Naive B cell (primary cell): ENCODE measurements around the gene ISOC2. TPM values are rescaled to one million over a fixed set of nuclear protein-coding genes. Genes with fewer than 3 reads are reported as not detected.
"Not testable (repeated sequence)": the region's sequence is repeated elsewhere in the genome, so short reads cannot be mapped to it uniquely, and the experiment has no call there.

ENCODE experiments used
- ATAC-seq, 2 donors: fragments of 150-1000 bp; cut with Tn5 transposase; 2 replicates each; pipeline ENCODE4 v1.10.0; 2021; ENCODE audit warnings: low read depth in 2 of 2, mild to moderate bottlenecking in 2 of 2, moderate library complexity in 2 of 2
- DNase-seq: peaks from one replicate; pipeline ENCODE4 v3.0.0; 2022
- H3K27ac Mint-ChIP-seq, 6 donors: one replicate each; pipeline ENCODE4 v1.8.0; 2020 to 2022; ENCODE audit warnings: mild to moderate bottlenecking in 6 of 6, mixed read lengths in 6 of 6, moderate library complexity in 5 of 6, inconsistent platforms in 2 of 6
- H3K27me3 Mint-ChIP-seq, 3 donors: one replicate each; pipeline ENCODE4 v1.8.0; 2021 to 2022; ENCODE audit warnings: mixed read lengths in 3 of 3, mild to moderate bottlenecking in 1 of 3
- H3K36me3 Mint-ChIP-seq, 2 donors: one replicate each; pipeline ENCODE4 v1.8.0; 2020 to 2022; ENCODE audit warnings: mixed read lengths in 2 of 2, inconsistent platforms in 1 of 2, mild to moderate bottlenecking in 1 of 2
- H3K4me1 Mint-ChIP-seq, 3 donors: one replicate each; pipeline ENCODE4 v1.8.0; 2020 to 2022; ENCODE audit warnings: mixed read lengths in 3 of 3, inconsistent platforms in 1 of 3, mild to moderate bottlenecking in 1 of 3, moderate library complexity in 1 of 3
- H3K4me3 Mint-ChIP-seq, 8 donors: one replicate each; pipeline ENCODE4 v1.8.0; 2020 to 2022; ENCODE audit warnings: mild to moderate bottlenecking in 8 of 8, mixed read lengths in 8 of 8, moderate library complexity in 8 of 8, inconsistent platforms in 2 of 8
- H3K9me3 Mint-ChIP-seq, 7 donors: one replicate each; pipeline ENCODE4 v1.8.0; 2020 to 2022; ENCODE audit warnings: mixed read lengths in 7 of 7, mild to moderate bottlenecking in 5 of 7, inconsistent platforms in 2 of 7, moderate library complexity in 1 of 7
- polyA plus RNA-seq, 6 donors: library from polyadenylated mRNA; unstranded; fragments of 300-500 nt; fragmentation: Illumina TruSeq; gene quantifications; one replicate each; pipeline ENCODE4 v1.2.3, GENCODE V29; 2021; ENCODE audit warnings: low read depth in 6 of 6

The ISOC2 gene
- polyA plus RNA-seq, 6 donors from 2014 or later = 21.8 to 57.9 (median 28.0) TPM

DNA sequence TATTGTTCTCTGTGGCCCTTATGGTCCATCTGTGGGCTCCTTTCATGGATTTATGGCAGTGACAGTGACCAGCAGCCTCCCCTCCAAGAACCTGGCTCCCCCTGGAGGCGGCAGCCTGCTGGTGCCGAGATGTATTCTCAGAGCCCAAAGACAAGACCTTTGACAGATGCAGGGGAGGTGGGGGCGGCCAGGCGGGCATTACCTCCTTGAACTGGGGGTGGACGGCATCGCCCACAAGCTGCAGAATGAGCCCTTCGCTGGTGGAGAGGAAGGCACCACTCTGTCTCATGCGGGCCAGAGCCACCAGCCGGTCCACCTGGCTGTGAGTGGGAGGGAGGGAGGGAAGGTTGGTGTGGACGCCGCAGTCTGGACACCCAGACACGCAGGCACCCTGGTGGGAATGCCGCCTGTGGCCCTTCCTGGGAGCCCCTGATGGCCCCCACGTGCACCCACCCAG is 6.6 kb downstream of the ISOC2 start:
- Mint-ChIP-seq H3K4me3 (peak overlapping the region in 2 of 8 donors; percentile 25 to 62), H3K27ac (no peak overlapping the region), H3K9me3 (peaks cover 0 to 3% (median 0%) of the 10 kb centered on the region in 7 donors), H3K36me3 (peaks cover 5 to 33% of the 10 kb centered on the region in 2 donors), H3K4me1 (peaks cover 7 to 32% (median 19%) of the 10 kb centered on the region in 3 donors), H3K27me3 (peaks cover 19 to 36% (median 21%) of the 10 kb centered on the region in 3 donors)
- DNase-seq = no peak
- ATAC-seq = no peak

GRCh38 chr19:55453511-55454260 is 7.8 kb downstream of the ISOC2 start:
- DNase-seq (no peak), ATAC-seq (no peak)
- peaks cover 5 to 33% of the 10 kb centered on the region in 2 donors for H3K36me3 Mint-ChIP-seq
- peak overlapping the region in 4 of 6 donors; percentile 10 to 53 (median 32) for H3K27ac Mint-ChIP-seq
- peaks cover 0 to 3% (median 0%) of the 10 kb centered on the region in 7 donors for H3K9me3 Mint-ChIP-seq
- peaks cover 19 to 36% (median 21%) of the 10 kb centered on the region in 3 donors for H3K27me3 Mint-ChIP-seq
- H3K4me1 Mint-ChIP-seq = peaks cover 7 to 32% (median 15%) of the 10 kb centered on the region in 3 donors
- H3K4me3 Mint-ChIP-seq = peak overlapping the region; percentile 12 to 85 (median 54)

- Mint-ChIP-seq H3K9me3 (peaks cover 0 to 3% (median 0%) of the 10 kb centered on the region in 7 donors), H3K4me3 (peak overlapping the region in 6 of 8 donors; percentile 18 to 84 (median 52)), H3K27me3 (peaks cover 19 to 36% (median 21%) of the 10 kb centered on the region in 3 donors), H3K4me1 (peaks cover 7 to 32% (median 15%) of the 10 kb centered on the region in 3 donors), H3K36me3 (peaks cover 5 to 33% of the 10 kb centered on the region in 2 donors), H3K27ac (peak overlapping the region in 1 of 6 donors; percentile 53)
- ATAC-seq = peak; percentile 10 to 17
- no peak for DNase-seq
Observed at GRCh38 chr19:55452749-55453346, 8.6 kb downstream of the ISOC2 start.

GRCh38 chr19:55451965-55452748 is 9.3 kb downstream of the ISOC2 start:
- Mint-ChIP-seq H3K27me3 (peaks cover 19 to 36% (median 21%) of the 10 kb centered on the region in 3 donors), H3K36me3 (peaks cover 5 to 33% of the 10 kb centered on the region in 2 donors), H3K4me3 (peak overlapping the region; percentile 15 to 84 (median 81)), H3K9me3 (peaks cover 0 to 3% (median 0%) of the 10 kb centered on the region in 7 donors), H3K4me1 (peaks cover 7 to 32% (median 15%) of the 10 kb centered on the region in 3 donors), H3K27ac (peak overlapping the region in 2 of 6 donors; percentile 80 to 95)
- ATAC-seq = peak; percentile 39 to 44
- DNase-seq = no peak

DNA sequence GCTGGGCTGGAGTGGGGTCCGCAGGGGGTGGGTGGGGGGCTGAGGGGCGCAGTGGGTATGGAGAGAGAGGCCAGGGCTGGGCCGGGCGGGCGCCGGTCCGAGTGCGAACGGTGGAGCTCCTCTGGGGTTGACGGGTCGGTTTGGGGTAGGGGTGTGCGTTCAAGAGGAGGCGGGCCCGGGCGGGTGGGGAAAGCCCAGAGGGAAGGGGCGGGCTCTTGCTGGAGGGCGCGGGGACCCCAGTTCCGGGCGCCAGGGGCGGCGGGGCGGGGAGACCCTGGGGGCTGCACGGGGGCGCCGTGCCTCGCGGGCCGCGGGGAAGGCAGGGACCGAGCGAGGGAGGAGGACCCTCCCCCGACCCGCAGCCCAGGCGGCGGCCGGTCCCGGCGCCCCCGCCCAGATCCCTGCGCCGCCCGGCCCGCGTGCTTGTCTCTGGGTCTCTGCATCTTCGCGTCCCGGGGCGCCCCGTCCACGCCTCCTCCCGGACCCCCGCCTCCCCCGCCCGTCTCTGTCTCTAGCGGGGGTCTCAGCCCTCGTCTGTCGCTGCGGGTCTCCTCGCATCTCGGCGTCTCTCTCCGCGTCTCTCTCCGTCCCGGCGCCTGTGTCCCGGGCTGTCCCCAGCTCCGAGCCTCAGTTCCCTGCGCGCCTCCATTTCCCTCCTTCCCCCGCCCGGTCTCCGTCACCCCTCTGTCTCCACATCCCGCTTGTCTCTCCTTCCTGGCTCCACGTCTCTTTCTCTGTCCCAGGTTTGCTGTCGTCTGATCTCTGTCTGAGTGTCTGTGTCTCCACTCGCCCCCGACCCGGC is 10.1 kb downstream of the ISOC2 start:
- Mint-ChIP-seq H3K4me3 (peak overlapping the region; percentile 41 to 86 (median 84)), H3K27ac (peak overlapping the region in 2 of 6 donors; percentile 80 to 86), H3K4me1 (peaks cover 7 to 32% (median 15%) of the 10 kb centered on the region in 3 donors), H3K9me3 (peaks cover 0 to 3% (median 0%) of the 10 kb centered on the region in 7 donors), H3K36me3 (peaks cover 5 to 33% of the 10 kb centered on the region in 2 donors), H3K27me3 (peaks cover 19 to 36% (median 21%) of the 10 kb centered on the region in 3 donors)
- ATAC-seq (peak; percentile 59 to 61), DNase-seq (no peak)

DNA sequence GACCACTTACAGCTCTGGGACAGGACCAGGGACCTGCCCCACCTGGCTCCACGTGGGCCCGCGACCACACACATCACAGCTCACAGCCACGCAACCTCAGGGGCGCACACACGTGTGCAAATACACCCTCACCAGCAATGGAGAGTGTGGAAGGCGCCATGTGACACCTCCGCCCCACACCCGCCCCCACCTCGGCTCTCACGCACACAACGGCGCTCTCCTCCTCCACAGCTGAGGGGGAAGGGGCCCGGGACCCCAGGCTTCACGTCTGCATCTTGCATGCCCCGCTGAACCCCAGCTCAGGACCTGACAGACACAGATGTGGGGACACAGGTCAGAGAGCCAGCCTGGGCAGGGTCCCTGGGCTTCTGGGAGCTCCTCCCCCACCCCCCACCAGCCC is 12.0 kb downstream of the ISOC2 start:
- Mint-ChIP-seq H3K4me3 (peak overlapping the region in 1 of 8 donors; percentile 29), H3K27me3 (peaks cover 31 to 45% (median 34%) of the 10 kb centered on the region in 3 donors), H3K36me3 (peaks cover 5 to 22% of the 10 kb centered on the region in 2 donors), H3K4me1 (peaks cover 7 to 25% (median 16%) of the 10 kb centered on the region in 3 donors), H3K27ac (no peak overlapping the region), H3K9me3 (peaks cover 0 to 3% (median 0%) of the 10 kb centered on the region in 7 donors)
- ATAC-seq (no peak), DNase-seq (no peak)

DNA sequence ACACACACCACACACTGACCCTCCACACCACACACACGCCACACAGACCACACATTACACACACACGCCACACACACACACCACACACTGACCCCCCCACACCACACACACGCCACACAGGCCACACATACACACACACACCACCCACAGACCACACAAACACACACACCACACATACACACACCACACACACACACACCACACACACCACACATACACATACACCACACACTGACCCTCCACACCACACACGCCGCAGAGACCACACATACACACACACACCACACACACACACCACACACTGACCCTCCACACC is 13.3 kb downstream of the ISOC2 start:
- not testable (repeated sequence) for H3K27ac Mint-ChIP-seq, H3K9me3 Mint-ChIP-seq, DNase-seq, H3K36me3 Mint-ChIP-seq, ATAC-seq, H3K4me3 Mint-ChIP-seq
- Mint-ChIP-seq H3K4me1 (peaks cover 7 to 20% (median 14%) of the 10 kb centered on the region in 3 donors), H3K27me3 (peaks cover 31 to 45% (median 40%) of the 10 kb centered on the region in 3 donors)

DNA sequence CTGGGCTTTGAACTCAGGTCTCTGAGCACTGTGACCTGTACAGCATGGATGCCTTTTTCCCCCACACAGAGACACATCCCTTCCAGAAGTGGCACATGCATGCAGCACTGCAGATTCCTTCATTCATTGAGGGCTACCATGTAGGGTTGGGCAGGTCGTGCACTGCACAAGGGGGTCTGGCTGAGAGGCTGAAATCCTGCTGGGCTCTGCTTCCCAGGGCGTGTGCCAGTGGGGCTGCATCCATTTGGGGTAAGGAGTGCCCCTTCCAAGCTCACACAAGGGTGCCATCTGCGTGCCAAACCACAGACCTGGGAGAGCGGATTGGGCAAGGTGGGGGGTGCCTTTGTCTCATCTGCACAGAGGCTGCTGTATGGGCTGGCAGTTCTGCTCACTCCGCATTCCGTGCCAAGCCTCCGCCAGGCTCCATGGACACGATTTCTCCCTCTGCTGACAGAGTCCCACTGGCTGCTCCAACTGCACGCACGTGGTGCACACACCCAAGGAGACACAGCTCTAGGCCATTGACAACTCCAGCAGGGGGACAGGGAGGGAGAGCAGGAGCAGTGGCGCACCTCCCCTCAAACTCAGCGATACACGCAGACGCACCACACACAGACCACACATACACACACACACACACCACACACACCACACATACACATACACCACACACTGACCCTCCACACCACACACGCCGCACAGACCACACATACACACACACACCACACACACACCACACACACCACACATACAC is 13.8 kb downstream of the ISOC2 start:
- Mint-ChIP-seq H3K27me3 (peaks cover 34 to 47% (median 39%) of the 10 kb centered on the region in 3 donors), H3K4me1 (peaks cover 7 to 23% (median 19%) of the 10 kb centered on the region in 3 donors), H3K9me3 (no peaks in the 10 kb centered on the region), H3K36me3 (peaks cover 0 to 8% of the 10 kb centered on the region in 2 donors), H3K27ac (no peak overlapping the region), H3K4me3 (no peak overlapping the region)
- no peak for DNase-seq
- peak; percentile 8 to 12 for ATAC-seq

DNA sequence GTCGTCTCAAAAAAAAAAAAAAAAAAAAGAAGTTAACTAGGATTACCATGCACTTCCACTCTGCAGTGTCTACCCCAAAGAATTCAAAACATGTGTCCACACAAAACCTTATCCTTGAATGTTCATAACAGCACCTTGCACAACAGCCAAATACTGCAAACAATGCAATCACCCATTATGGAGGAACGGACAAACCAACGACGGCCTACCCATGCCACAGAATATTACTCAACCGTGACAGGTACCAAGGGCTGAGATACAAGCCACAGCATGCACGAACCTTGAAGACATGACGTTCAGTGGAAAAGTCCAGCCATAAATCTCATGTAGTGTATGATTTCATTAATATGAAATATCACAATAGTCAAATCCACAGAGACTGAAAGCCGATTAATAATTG is 15.4 kb downstream of the ISOC2 start:
- DNase-seq (no peak), ATAC-seq (no peak)
- Mint-ChIP-seq H3K27me3 (peaks cover 42 to 54% (median 49%) of the 10 kb centered on the region in 3 donors), H3K4me3 (no peak overlapping the region), H3K27ac (no peak overlapping the region), H3K9me3 (peaks cover 0 to 5% (median under 1%) of the 10 kb centered on the region in 7 donors), H3K36me3 (peaks cover 0 to 7% of the 10 kb centered on the region in 2 donors), H3K4me1 (peaks cover 7 to 27% (median 24%) of the 10 kb centered on the region in 3 donors)

- DNase-seq = no peak
- peaks cover 18 to 26% (median 25%) of the 10 kb centered on the region in 3 donors for H3K4me1 Mint-ChIP-seq
- peaks cover 0 to 16% of the 10 kb centered on the region in 2 donors for H3K36me3 Mint-ChIP-seq
- no peak for ATAC-seq
- H3K9me3 Mint-ChIP-seq = peaks cover 0 to 7% (median 2%) of the 10 kb centered on the region in 7 donors
- peak overlapping the region in 1 of 8 donors; percentile 52 for H3K4me3 Mint-ChIP-seq
- H3K27me3 Mint-ChIP-seq = peaks cover 44 to 62% (median 58%) of the 10 kb centered on the region in 3 donors
- peak overlapping the region in 1 of 6 donors; percentile 75 for H3K27ac Mint-ChIP-seq
Observed at GRCh38 chr19:55444646-55445045, 16.8 kb downstream of the ISOC2 start.

- peaks cover 22 to 33% (median 32%) of the 10 kb centered on the region in 3 donors for H3K4me1 Mint-ChIP-seq
- H3K36me3 Mint-ChIP-seq = peaks cover 0 to 23% of the 10 kb centered on the region in 2 donors
- peak overlapping the region in 4 of 8 donors; percentile 20 to 61 (median 53) for H3K4me3 Mint-ChIP-seq
- DNase-seq (no peak), ATAC-seq (no peak)
- H3K27me3 Mint-ChIP-seq = peaks cover 51 to 69% (median 65%) of the 10 kb centered on the region in 3 donors
- no peak overlapping the region for H3K27ac Mint-ChIP-seq
- peaks cover 0 to 13% (median 4%) of the 10 kb centered on the region in 7 donors for H3K9me3 Mint-ChIP-seq
Observed at GRCh38 chr19:55443824-55444480, 17.5 kb downstream of the ISOC2 start.
